H9 (cell line): ENCODE data around the gene TBX3. TPM values are rescaled to one million over a fixed set of nuclear protein-coding genes. Genes with fewer than 3 reads are reported as not detected.

Source experiments
- DNase-seq: peaks from one replicate; pipeline ENCODE4 v3.0.0-alpha.2; 2017
- H2AFZ ChIP-seq: one replicate; pipeline ENCODE4 v1.6.1; 2013; ENCODE audit warnings: mild to moderate bottlenecking, low read length, control low read depth, moderate library complexity
- H2AK5ac ChIP-seq: 2 replicates; pipeline ENCODE4 v1.6.1; 2013; ENCODE audit warnings: low read length, control low read depth, mixed read lengths; ENCODE audit not compliant: insufficient read length
- H2BK120ac ChIP-seq: one replicate; pipeline ENCODE4 v1.6.1; 2013; ENCODE audit warnings: low read depth, mild to moderate bottlenecking, low read length, control low read depth, inconsistent platforms; ENCODE audit not compliant: poor library complexity, severe bottlenecking
- H2BK12ac ChIP-seq: 2 replicates; pipeline ENCODE4 v1.6.1; 2013; ENCODE audit warnings: low read length, control low read depth, mixed read lengths, low read depth; ENCODE audit not compliant: insufficient read length
- H2BK15ac ChIP-seq: 2 replicates; pipeline ENCODE4 v1.6.1; 2013; ENCODE audit warnings: low read depth, low read length, control low read depth
- H2BK20ac ChIP-seq: one replicate; pipeline ENCODE4 v1.6.1; 2013; ENCODE audit warnings: low read depth, mild to moderate bottlenecking, low read length, control low read depth, inconsistent platforms; ENCODE audit not compliant: poor library complexity, severe bottlenecking
- H2BK5ac ChIP-seq: 2 replicates; pipeline ENCODE4 v1.6.1; 2013; ENCODE audit warnings: low read length, control low read depth, mixed read lengths; ENCODE audit not compliant: insufficient read length
- H3K14ac ChIP-seq: 2 replicates; pipeline ENCODE4 v1.6.1; 2013; ENCODE audit warnings: low read length, control low read depth; ENCODE audit not compliant: insufficient read depth
- H3K18ac ChIP-seq: 2 replicates; pipeline ENCODE4 v1.6.1; 2013; ENCODE audit warnings: low read depth, mild to moderate bottlenecking, mixed read lengths, low read length, control low read depth; ENCODE audit not compliant: insufficient read length
- H3K23ac ChIP-seq: 2 replicates; pipeline ENCODE4 v1.6.1; 2013; ENCODE audit warnings: low read length, control low read depth, mixed read lengths, low read depth; ENCODE audit not compliant: insufficient read length
- H3K23me2 ChIP-seq: 2 replicates; pipeline ENCODE4 v1.6.1; 2013; ENCODE audit warnings: low read depth, mild to moderate bottlenecking, mixed read lengths, low read length, control low read depth; ENCODE audit not compliant: insufficient read length, poor library complexity, severe bottlenecking
- H3K27ac ChIP-seq: 2 replicates; pipeline ENCODE4 v1.5.1; 2013; ENCODE audit warnings: low read length, control low read depth, mixed read lengths, low read depth; ENCODE audit not compliant: insufficient read length
- H3K27me3 ChIP-seq: 2 replicates; pipeline ENCODE4 v1.6.1; 2013; ENCODE audit warnings: low read length, control low read depth, inconsistent platforms; ENCODE audit not compliant: insufficient read depth
- H3K4ac ChIP-seq: 2 replicates; pipeline ENCODE4 v1.6.1; 2013; ENCODE audit warnings: low read depth, mild to moderate bottlenecking, control low read depth, inconsistent platforms, low read length, moderate library complexity
- H3K4me1 ChIP-seq: 2 replicates; pipeline ENCODE4 v1.6.1; 2013; ENCODE audit warnings: low read length, control low read depth, inconsistent platforms; ENCODE audit not compliant: insufficient read depth
- H3K4me2 ChIP-seq: 2 replicates; pipeline ENCODE4 v1.6.1; 2013; ENCODE audit warnings: low read length, control low read depth, mixed read lengths; ENCODE audit not compliant: insufficient read length, insufficient read depth
- H3K56ac ChIP-seq: 2 replicates; pipeline ENCODE4 v1.6.1; 2013; ENCODE audit warnings: low read depth, mild to moderate bottlenecking, mixed read lengths, low read length, control low read depth; ENCODE audit not compliant: insufficient read length
- H3K79me1 ChIP-seq: 2 replicates; pipeline ENCODE4 v1.6.1; 2013; ENCODE audit warnings: low read depth, mild to moderate bottlenecking, moderate library complexity, low read length, control low read depth, inconsistent platforms; ENCODE audit not compliant: insufficient read depth, poor library complexity, severe bottlenecking
- H3K79me2 ChIP-seq: 2 replicates; pipeline ENCODE4 v1.6.1; 2013; ENCODE audit warnings: low read length, control low read depth, inconsistent platforms; ENCODE audit not compliant: insufficient read depth
- H3K9ac ChIP-seq: 2 replicates; pipeline ENCODE4 v1.6.1; 2013; ENCODE audit warnings: low read length, control low read depth, mixed read lengths; ENCODE audit not compliant: insufficient read length; ENCODE audit errors: extremely low read depth
- H3K9me3 ChIP-seq: one replicate; pipeline ENCODE4 v1.6.1; 2013; ENCODE audit warnings: low read depth, low read length, inconsistent platforms; ENCODE audit not compliant: control insufficient read depth
- H3T11ph ChIP-seq: one replicate; pipeline ENCODE4 v1.6.1; 2013; ENCODE audit warnings: mild to moderate bottlenecking, low read length, control low read depth, inconsistent platforms
- H4K20me1 ChIP-seq: one replicate; pipeline ENCODE4 v1.6.1; 2013; ENCODE audit not compliant: control insufficient read depth, insufficient read length, insufficient read depth
- H4K5ac ChIP-seq: 2 replicates; pipeline ENCODE4 v1.6.1; 2013; ENCODE audit warnings: low read depth, mild to moderate bottlenecking, mixed read lengths, low read length, control low read depth; ENCODE audit not compliant: insufficient read length
- H4K8ac ChIP-seq: replicated peaks from 2 replicates; pipeline ENCODE4 v1.6.1; 2013; ENCODE audit warnings: low read length, control low read depth, mixed read lengths, low read depth; ENCODE audit not compliant: insufficient read length
- H4K91ac ChIP-seq: 2 replicates; pipeline ENCODE4 v1.6.1; 2013; ENCODE audit warnings: low read depth, mild to moderate bottlenecking, moderate library complexity, mixed read lengths, low read length, control low read depth; ENCODE audit not compliant: insufficient read length
- H3K27ac Mint-ChIP-seq, 3 experiments: 2 replicates in 2 of 3; 3 replicates in 1 of 3; pipeline ENCODE4 v1.8.0; 2020 to 2021; ENCODE audit warnings: mixed read lengths in 3 of 3, mild to moderate bottlenecking in 1 of 3, moderate library complexity in 1 of 3
- H3K27me3 Mint-ChIP-seq: 2 replicates; pipeline ENCODE4 v1.8.0; 2021; ENCODE audit warnings: low read depth, mild to moderate bottlenecking, moderate library complexity, mixed read lengths
- H3K36me3 Mint-ChIP-seq, 3 experiments: 2 replicates in 2 of 3; 3 replicates in 1 of 3; pipeline ENCODE4 v1.8.0; 2020 to 2021; ENCODE audit warnings: low read depth in 3 of 3, mixed read lengths in 3 of 3; ENCODE audit not compliant: insufficient read depth in 1 of 3
- H3K4me1 Mint-ChIP-seq, 2 experiments: 2 replicates each; pipeline ENCODE4 v1.8.0; 2020; ENCODE audit warnings: mixed read lengths in 2 of 2
- H3K4me3 Mint-ChIP-seq, 2 experiments: 2 replicates in 1 of 2; 3 replicates in 1 of 2; pipeline ENCODE4 v1.8.0; 2020 to 2021; ENCODE audit warnings: mild to moderate bottlenecking in 2 of 2, mixed read lengths in 2 of 2, moderate library complexity in 1 of 2
- H3K9me3 Mint-ChIP-seq, 2 experiments: 2 replicates in 1 of 2; 3 replicates in 1 of 2; pipeline ENCODE4 v1.8.0; 2020; ENCODE audit warnings: mild to moderate bottlenecking in 2 of 2, mixed read lengths in 2 of 2, moderate library complexity in 1 of 2
- CTCF ChIP-seq: fragments of 200-600 bp; sonication (generic); conservative IDR thresholded peaks from 3 replicates; pipeline ENCODE4 v1.8.0; 2021; ENCODE audit warnings: antibody characterized with exemption, mild to moderate bottlenecking
- WGBS: extraction: QIAGEN DNeasy Blood & Tissue Kit; methylation state at CpG from one replicate; pipeline ENCODE4 v1.1.7; 2013; ENCODE audit warnings: missing lambda C conversion rate, low lambda C conversion rate, mixed read lengths; ENCODE audit not compliant: insufficient read length; ENCODE audit errors: extremely low coverage; 5-methylcytosine and 5-hydroxymethylcytosine counted together
- total RNA-seq: library from RNA; stranded (reverse); gene quantifications from 2 replicates; pipeline ENCODE4 v1.2.1, GENCODE V29; 2021

The TBX3 gene
- total RNA-seq, 1 experiment from 2014 or later, result 0.04 TPM

- H4K8ac ChIP-seq, result no peak overlapping the region
- no peak overlapping the region for H2AK5ac ChIP-seq
- no peak overlapping the region for H2AFZ ChIP-seq
- H3K9me3 ChIP-seq, result no peaks in the 10 kb centered on the region
- H2BK20ac ChIP-seq, result no peak overlapping the region
- H3K27ac ChIP-seq, result no peak overlapping the region
- H3K79me1 ChIP-seq, result no peaks in the 10 kb centered on the region
- H2BK120ac ChIP-seq, result no peak overlapping the region
- no peak overlapping the region for H3K27ac Mint-ChIP-seq
- no peaks in the 10 kb centered on the region for H3K36me3 Mint-ChIP-seq
- H3K4me1 ChIP-seq, result no peaks in the 10 kb centered on the region; the same call in 1 of the 2 replicates
- H2BK12ac ChIP-seq, result no peak overlapping the region
- H3K9me3 Mint-ChIP-seq, result peaks cover 4 to 33% of the 10 kb centered on the region in 2 experiments; a peak in 3 of 5 replicates
- WGBS, result no CpG with 5 or more reads among the region's 6 CpGs
- H3K4me2 ChIP-seq, result no peak overlapping the region
- H3K23me2 ChIP-seq, result no peaks in the 10 kb centered on the region
- no peak overlapping the region for H4K5ac ChIP-seq
- H3K18ac ChIP-seq, result no peak overlapping the region
- peaks cover 100% of the 10 kb centered on the region for H3K27me3 Mint-ChIP-seq
- no peak overlapping the region for H4K91ac ChIP-seq
- H3K9ac ChIP-seq, result no peak overlapping the region
- no peak overlapping the region for H3K14ac ChIP-seq
- H3K4ac ChIP-seq, result no peak overlapping the region
- no peak for TF ChIP-seq CTCF
- DNase-seq, result no peak
- H2BK5ac ChIP-seq, result no peak overlapping the region
- peaks cover 22 to 58% of the 10 kb centered on the region in 2 experiments for H3K4me1 Mint-ChIP-seq
- peaks cover 98% of the 10 kb centered on the region for H3K27me3 ChIP-seq
- no peak overlapping the region for H3T11ph ChIP-seq
- no peak overlapping the region for H3K56ac ChIP-seq
- H3K4me3 Mint-ChIP-seq, result no peak overlapping the region
- peaks cover 2% of the 10 kb centered on the region for H4K20me1 ChIP-seq
- no peaks in the 10 kb centered on the region for H3K79me2 ChIP-seq
- H3K23ac ChIP-seq, result peak overlapping the region; percentile 58
- no peak overlapping the region for H2BK15ac ChIP-seq
Observed at GRCh38 chr12:114691196-114691595, 7.2 kb upstream of the TBX3 start.
